LNCaP clone FGC (cell line): ENCODE results near the gene GPR132.

Source experiments
- DNase-seq: peaks from one replicate; pipeline ENCODE4 v3.0.0-alpha.2; 2011; ENCODE audit warnings: low read depth
- H3K4me3 ChIP-seq: 2 replicates; pipeline ENCODE4 v1.5.1; 2011; ENCODE audit warnings: mild to moderate bottlenecking, low read depth, low read length, control low read depth
- TF ChIP-seq, protein P1 (sequence below): IDR thresholded peaks from 2 replicates; pipeline ENCODE4 v1.5.1; 2012; ENCODE audit warnings: mild to moderate bottlenecking; ENCODE audit not compliant: control insufficient read depth, insufficient read depth; ENCODE audit errors: extremely low read depth

Gene GPR132

DNA sequence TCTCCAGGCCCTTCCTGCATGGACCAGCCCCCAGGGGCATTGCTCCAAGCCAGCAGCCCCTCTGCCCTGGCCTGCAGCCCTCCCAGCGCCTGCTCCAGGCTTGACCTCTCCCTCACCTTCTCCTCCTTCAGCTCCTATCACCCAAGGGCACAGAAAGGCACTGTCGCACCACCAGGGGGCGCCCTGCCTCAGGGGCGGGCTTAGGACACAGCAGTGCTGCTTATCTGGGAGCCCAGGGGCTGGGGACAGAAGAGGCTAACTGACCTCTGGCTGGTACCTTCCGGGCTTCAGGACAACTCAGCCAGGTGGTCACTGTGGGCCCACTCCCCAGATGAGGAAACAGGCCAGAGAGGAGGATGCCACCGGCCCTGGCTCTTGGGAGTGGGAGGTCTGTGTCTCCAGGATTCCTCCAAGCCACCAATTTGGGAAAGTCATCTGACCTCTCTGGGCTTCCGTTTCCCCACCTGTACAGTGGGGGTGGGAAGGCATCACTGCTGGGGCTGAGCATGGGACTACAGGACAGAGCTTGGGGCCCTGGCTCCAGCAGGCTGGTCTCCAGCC lies 25.3 kb upstream of the GPR132 start:
- peak; percentile 35 for DNase-seq
- H3K4me3 ChIP-seq, result no peak overlapping the region
- TF ChIP-seq, protein P1, sequence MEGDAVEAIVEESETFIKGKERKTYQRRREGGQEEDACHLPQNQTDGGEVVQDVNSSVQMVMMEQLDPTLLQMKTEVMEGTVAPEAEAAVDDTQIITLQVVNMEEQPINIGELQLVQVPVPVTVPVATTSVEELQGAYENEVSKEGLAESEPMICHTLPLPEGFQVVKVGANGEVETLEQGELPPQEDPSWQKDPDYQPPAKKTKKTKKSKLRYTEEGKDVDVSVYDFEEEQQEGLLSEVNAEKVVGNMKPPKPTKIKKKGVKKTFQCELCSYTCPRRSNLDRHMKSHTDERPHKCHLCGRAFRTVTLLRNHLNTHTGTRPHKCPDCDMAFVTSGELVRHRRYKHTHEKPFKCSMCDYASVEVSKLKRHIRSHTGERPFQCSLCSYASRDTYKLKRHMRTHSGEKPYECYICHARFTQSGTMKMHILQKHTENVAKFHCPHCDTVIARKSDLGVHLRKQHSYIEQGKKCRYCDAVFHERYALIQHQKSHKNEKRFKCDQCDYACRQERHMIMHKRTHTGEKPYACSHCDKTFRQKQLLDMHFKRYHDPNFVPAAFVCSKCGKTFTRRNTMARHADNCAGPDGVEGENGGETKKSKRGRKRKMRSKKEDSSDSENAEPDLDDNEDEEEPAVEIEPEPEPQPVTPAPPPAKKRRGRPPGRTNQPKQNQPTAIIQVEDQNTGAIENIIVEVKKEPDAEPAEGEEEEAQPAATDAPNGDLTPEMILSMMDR, result peak; percentile 99

DNA sequence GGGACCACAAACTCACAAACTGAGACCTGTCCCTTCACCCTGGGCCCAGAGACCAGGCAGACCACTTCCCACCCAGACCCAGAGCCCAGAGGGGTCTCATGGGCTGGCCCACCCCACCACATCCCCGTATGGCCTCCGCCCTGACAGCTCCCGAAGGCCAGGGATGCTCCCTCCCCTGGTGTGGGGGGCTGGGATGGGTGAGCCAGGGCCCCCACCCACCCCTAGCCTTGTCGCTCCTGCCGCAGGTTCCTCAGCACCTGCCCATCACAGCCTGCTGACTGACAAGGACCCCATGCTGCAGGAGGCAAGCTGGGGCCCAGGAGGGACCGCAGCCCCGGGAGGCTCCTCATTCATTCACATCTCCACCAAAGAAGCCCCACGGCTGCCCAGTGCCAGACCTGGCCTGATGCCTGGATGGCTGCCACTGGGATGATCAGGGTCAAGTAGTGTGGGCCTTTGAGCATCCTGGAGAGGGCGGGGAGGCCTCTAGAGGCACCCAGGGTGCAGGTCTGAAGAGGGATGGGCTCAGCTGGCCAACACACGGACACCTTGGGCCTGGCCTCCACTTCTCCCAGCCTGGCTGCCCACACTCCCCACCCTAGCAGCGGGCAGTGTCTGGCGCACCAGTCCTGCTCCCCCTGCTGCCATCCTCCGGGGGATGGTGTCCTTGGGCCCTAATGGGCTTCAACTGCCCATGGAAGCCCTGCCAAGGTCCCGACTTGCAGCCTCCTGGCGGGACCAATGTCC lies 24.7 kb upstream of the GPR132 start:
- TF ChIP-seq, protein P1, result no peak
- no peak overlapping the region for H3K4me3 ChIP-seq
- no peak for DNase-seq

DNA sequence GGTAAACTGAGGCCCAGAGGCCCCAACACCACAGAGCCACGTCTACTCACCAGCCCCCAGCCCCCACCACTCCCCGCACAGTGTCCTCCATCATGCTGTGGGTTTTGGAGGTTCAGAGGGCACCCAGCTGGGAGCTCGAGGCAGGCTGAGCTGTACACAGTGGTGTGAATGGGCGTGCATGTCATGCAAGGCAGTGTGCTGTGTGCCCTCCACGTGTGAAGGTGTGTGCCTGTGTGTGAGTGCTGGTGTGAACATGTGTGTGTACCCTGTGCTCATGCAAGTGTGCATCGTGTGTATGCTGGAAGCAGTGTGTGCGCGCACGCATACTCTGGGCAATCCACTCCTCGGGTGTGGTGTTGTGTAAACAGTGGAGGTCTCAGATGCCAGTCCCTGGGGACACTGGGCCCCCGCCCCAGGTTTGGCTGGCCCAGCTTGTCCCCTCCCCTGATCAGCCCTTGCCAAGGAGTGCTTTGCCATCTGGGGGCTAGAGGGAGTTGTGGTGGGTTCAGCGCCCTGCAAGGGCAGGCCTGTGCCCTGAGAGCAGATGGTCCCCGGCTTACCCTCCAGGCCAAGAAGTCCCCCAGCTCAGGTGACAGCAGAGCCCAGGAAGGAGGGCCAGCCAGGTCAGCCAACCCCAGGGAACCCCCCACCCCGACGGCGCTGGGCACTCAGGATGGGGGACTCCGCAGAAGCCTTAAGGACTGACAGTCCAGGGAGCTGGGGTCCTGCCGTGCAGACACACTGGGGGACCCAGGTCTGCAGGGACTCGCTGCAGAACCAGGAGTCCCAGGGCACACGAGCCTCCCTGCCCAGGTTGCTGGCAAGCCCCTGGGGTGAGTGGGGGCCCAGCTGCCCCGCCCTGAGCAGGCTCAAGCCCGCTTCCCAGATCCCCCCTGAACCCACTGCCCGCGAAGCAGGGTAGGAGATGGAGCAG lies 23.8 kb upstream of the GPR132 start:
- no peak overlapping the region for H3K4me3 ChIP-seq
- TF ChIP-seq, protein P1, result no peak
- DNase-seq, result no peak

DNA sequence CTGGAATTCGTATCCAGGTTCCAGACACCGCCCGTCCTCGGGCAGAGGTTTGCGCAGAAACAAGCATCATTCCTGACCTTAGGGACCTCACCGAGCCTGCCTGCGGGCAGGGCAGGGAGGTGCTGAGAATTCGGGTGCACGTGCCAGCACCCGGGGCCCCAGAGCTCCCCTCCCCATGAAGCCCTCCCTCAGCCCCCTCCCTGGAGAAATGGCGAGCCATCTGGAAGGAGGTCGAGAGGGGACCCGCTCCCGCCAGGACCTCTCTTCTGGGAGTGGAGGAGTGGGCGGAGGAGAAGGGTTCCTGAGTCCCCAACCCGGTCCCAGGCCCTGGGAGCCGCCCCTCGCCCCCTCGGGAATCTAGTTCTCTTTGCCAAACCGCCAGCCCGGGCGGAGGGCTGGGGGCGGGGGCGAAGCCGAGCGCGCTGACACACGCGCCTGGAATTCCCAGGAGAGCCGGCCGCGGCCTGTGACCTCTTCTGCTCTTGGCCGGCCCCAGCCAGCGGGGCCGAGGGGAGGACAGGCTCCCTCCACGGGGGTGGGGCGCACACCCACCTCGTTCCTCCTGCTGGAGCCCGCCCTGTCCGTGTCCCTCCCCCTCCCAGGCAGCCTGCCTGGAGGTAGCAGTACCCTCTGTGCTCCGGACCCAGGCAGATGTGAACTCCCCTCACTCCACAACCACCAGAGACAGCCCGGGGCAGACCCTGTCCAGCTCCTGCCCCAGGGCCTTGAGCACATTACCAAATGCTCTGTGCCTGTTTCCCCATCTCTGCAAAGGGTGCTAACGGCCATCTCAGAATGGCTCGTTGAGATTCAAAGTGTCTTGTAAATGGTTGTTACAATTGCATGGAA lies 23.0 kb upstream of the GPR132 start:
- DNase-seq, result no peak
- TF ChIP-seq, protein P1, result no peak
- no peak overlapping the region for H3K4me3 ChIP-seq

DNA sequence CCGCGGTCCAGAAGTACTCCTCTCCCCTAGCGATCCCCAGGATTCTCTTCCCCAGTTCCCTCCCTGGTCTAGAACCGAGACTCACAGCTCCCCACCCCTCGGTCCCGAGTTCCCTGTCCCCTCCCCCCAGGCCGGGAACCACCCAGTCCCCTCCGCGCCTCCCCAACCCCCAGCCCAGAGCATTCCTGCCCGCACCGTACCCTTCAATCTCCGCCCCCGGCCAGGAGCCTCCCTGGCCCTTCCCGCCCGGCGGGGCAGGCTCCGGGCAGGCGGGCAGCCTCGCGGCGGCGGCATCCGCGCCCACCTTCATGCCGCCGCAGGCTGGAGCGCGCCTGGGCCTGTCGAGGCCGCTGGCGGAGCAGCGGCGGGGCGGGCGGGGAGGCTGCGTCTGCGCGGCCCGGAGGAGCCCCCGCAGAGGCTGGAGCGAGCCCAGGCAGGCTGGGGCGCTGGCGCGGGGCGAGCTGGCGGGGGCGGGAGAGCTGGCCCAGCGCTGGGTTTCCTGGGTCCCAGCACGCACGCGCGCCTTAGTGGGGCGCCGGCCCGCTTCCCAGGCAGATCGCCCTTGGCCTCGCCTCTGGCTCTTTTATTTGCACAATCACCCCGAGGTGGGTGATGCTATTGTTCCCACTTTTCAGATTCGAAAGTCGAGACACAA lies 22.2 kb upstream of the GPR132 start:
- H3K4me3 ChIP-seq, result 0 out of 2 replicates have a peak overlapping the region, but pooled peaks have one; percentile 25
- DNase-seq, result no peak
- TF ChIP-seq, protein P1, result no peak
